ENCODE data around the gene FAM163A.

The FAM163A gene

DNA sequence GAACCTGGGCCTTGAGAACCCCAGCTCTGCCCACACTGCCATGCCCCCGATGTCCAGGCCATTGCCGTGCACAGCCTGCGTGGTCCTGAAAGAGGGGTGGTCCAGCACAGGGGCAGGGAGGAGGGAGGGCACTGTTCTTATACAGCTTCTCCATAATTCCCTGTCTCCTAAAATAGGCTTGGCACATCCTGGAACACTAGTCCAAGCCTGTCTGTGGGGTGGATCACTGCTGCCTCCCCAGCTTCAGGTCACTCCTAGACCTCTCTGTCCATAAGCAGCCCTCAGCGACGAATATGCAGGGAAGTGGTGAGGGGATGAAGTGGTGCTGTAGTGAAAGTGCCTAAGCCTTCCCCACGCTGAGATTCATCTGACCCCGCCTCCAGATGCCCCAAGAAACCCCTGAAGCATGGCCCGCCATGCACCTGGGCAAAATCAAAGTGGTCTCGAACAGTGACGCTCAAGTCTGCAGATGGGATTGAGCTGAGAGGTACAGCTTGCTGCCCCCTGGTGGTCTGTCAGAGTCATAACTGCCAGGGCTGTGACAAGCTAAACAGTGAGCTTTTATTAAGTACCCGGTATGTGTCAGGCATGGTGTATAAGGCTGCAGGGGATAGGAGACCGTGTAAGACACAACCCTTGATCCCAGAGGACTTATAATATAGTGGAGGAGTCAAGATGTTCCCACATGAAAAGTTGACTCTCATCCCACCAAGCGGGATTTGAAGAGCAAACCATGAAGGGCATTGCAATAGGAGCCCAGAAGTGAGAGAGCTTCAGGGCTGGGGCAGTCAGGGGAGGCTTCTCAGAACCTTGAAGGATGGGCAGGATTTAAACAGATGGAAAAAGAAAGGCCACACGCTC is 66.6 kb downstream of the FAM163A start:
- peak; percentile 78 for DNase-seq (ENCODE audit: low read depth, low spot score)
- no peak overlapping the region for H3K4me3 ChIP-seq (ENCODE audit: low read length)

- H3K4me3 ChIP-seq (ENCODE audit: low read length) = no peak overlapping the region
- no peak for DNase-seq (ENCODE audit: low read depth, low spot score)
Observed at GRCh38 chr1:179810367-179810715, 67.2 kb downstream of the FAM163A start.

DNA sequence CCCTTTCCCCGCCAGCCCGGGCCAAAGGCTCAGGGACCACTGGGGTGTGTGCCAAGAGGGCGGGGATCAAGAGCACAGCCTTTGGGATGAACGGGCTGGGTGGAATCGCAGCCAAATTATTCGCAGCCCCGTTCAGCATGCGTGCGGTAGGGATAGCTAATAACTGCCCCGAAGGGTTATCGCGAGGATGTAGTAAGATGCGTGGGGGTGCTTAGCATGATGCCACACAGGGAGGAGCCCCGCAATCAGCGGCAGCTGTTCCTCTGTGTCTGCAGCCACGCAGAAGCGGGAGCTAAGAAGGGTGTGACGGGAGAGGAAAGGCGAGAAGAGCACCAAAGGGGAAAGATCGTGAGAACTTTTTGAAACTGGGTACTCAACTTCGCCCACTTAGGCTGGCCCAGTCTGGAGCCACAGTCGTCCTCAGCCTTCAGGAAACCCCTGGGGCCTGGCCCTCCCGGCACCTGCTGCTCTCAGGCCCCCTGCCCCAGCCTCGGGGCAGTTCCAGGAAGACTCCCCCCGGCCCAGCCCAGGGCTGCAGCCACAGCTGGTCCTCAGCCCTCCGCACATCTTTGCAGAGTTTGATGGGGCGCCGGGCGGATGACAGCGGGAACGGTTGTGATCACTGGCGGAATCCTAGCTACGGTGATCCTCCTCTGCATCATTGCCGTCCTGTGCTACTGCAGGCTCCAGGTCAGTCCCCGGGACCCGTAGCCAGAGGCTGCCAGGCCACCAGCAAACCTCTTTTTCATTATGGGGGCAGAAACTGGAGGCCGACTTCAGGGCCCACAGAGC is 69.6 kb downstream of the FAM163A start:
- no peak overlapping the region for H3K4me3 ChIP-seq (ENCODE audit: low read length)
- no peak for DNase-seq (ENCODE audit: low read depth, low spot score)

DNA sequence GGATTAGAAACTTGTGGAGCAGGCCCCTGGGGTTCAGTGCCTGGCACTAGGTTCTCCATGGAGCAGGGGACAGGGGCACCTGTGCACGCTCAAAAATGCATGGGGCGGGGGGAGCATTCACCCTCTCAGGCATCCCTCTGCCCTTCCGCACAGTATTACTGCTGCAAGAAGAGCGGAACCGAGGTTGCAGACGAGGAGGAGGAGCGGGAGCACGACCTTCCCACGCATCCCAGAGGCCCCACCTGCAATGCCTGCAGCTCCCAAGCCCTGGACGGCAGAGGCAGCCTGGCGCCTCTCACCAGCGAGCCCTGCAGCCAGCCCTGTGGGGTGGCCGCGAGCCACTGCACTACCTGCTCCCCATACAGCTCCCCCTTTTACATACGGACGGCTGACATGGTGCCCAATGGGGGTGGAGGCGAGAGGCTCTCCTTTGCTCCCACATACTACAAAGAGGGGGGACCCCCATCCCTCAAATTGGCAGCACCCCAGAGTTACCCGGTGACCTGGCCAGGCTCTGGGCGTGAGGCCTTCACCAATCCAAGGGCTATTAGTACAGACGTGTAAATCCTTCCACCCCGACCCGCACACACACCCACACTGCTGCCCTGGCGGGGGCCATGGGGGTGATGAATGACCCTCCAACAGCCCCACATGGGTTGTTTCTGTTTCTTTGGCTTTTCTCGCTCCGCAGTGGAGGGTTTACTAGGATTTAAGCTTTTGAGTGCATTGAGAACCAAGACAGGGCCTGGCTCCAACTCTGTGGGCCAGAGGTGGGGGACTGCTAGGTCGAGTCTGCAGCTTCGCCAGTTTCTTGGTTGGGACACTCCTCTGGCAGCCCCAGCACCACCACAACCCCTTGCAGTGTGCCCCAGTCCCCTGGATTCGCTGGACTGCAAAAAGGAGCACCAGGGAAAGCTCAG is 70.8 kb downstream of the FAM163A start:
- no peak for DNase-seq (ENCODE audit: low read depth, low spot score)
- H3K4me3 ChIP-seq (ENCODE audit: low read length) = peak overlapping the region; percentile 57

DNA sequence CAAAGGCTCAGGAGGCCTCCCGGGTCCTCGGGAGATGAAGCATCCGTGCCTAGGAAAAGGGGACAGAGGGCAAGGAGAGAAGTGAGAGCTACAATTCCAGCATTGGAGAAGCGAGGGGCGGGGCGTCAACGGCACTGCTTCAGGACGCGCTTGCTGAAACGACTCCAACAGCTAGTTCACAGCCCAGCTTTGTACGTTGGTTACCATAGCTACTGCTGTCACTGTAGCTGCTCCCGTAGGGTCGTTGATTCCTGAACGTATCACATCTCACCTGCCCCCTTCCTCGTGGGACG is 71.4 kb downstream of the FAM163A start:
- peak overlapping the region; percentile 57 for H3K4me3 ChIP-seq (ENCODE audit: low read length)
- no peak for DNase-seq (ENCODE audit: low read depth, low spot score)

- DNase-seq (ENCODE audit: low read depth, low spot score) = no peak
- no peak overlapping the region for H3K4me3 ChIP-seq (ENCODE audit: low read length)
Observed at GRCh38 chr1:179815641-179816040, 72.5 kb downstream of the FAM163A start.

DNA sequence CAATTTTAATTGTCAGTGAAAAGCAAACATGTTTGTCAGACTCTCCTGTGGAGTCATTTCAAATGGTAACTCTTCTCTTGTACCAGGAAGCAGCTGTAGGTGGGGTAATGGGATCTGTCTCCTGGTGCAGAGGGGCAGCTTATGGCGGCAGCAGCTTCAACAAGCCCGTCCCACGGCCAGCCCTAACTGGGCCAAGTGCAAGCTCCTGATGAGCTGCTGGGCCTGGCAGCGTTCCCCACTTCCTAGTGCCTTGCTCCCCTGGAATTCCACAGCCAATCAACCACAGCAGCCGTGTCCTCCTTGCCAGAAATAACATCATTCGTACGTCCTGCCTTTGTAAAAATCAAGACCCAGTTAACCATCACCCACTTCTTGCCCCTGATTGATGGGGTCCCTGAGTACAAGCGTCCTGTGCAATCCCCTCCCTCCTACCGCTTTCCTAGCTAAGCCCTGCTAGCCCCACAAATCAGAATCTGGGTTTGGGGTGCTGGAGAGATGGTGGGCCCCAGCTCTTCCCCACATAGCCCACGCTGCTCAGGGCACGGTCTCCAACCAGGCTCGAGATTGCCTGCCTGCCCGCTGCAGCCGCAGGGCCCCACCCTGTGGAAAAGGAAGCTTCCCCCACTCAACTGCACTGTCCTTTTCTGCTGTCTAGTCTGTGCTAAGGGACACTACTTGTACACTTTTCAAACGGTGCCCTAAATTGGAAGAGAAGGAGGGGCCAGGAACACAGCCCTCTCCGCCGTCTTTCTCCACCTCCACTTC is 73.3 kb downstream of the FAM163A start:
- H3K4me3 ChIP-seq (ENCODE audit: low read length) = no peak overlapping the region

GRCh38 chr1:179817056-179817455 is 74.0 kb downstream of the FAM163A start:
- no peak overlapping the region for H3K4me3 ChIP-seq (ENCODE audit: low read length)
- no peak for DNase-seq (ENCODE audit: low read depth, low spot score)

More for the DNA sequence above, 73.3 kb downstream of the FAM163A start:
- no peak for DNase-seq (ENCODE audit: low read depth, low spot score)

GRCh38 chr1:179817789-179818188 is 74.7 kb downstream of the FAM163A start:
- no peak for DNase-seq (ENCODE audit: low read depth, low spot score)
- no peak overlapping the region for H3K4me3 ChIP-seq (ENCODE audit: low read length)

DNA sequence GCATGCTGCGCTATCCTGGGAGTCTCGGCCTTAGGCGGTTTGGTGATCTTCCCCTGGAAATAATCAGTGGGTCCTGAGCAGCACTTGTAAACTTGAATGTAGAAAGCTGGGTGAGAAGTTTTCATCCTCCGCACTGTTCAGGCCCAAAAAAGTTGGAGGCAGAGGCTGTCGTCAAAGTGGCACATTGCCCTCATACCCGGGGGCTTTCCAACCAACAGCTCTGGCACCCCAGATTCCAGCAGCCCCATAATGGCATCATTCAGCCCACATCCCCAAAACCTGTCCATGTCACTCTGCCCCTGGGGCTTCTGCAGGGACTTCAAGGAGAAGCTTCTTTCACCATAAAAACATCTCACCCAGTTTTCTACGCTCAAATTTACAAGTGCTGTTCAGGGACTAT is 75.2 kb downstream of the FAM163A start:
- no peak for DNase-seq (ENCODE audit: low read depth, low spot score)
- no peak overlapping the region for H3K4me3 ChIP-seq (ENCODE audit: low read length)

DNA sequence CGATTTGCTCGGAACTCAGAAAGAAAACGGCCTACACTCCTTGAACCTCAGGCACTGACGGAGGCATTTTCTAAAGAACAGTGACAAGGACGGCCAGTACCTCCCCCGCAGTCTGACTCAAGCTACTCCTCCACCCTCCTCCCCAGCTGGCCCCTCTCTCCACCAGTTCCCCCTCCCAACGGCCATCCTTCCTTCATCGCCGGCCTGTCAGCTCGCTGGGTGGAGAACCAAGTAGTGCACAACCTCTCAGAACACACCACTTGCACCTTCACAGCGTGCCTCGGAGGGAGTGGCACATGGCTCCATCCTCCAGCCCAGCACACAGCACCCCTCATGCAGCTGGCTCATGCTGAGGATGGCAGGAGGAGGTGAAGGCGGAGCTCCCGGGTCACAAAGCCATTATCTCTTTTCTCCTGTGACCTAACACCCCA is 75.7 kb downstream of the FAM163A start:
- DNase-seq (ENCODE audit: low read depth, low spot score) = no peak
- no peak overlapping the region for H3K4me3 ChIP-seq (ENCODE audit: low read length)

GRCh38 chr1:179820226-179820970 is 77.3 kb downstream of the FAM163A start:
- H3K4me3 ChIP-seq (ENCODE audit: low read length) = no peak overlapping the region
- DNase-seq (ENCODE audit: low read depth, low spot score) = no peak

DNA sequence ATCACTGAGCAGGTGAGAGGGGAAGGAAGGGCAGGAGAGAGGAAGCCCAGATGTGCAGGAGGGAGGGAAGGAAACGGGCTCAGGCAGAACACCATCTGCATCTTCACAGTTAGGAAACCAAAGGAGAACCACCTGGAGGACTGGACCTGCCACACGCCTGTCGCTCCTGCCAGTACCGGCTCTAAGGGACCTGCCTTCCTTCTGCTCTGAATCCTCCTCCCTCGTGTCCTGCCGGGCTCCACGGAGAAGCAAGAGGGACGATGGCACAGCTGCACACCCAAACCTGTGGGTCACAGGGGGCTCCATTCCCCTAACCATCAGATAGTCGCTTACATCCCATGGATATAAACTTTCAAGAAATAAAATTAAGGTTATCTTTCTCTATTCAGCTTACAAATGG is 78.4 kb downstream of the FAM163A start:
- DNase-seq (ENCODE audit: low read depth, low spot score) = no peak
- H3K4me3 ChIP-seq (ENCODE audit: low read length) = no peak overlapping the region

DNA sequence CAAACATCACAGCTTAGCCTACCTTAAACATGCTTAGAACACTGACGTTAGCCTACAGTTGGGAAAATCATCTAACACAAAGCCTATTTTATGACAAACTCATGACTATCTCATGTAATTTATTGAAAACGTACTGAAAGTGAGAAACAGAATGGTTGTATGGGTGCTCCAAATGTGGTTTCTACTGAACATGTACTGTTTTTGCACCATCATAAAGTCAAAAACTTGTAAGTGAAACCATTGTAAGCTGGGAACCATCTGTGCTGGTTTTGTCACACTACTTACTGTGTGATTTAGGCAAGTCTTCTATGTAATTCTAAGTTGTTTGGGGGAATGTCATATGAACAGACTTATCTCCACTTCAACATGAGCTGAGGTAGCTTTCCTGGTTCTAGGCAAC is 79.0 kb downstream of the FAM163A start:
- DNase-seq (ENCODE audit: low read depth, low spot score) = no peak
- no peak overlapping the region for H3K4me3 ChIP-seq (ENCODE audit: low read length)

DNA sequence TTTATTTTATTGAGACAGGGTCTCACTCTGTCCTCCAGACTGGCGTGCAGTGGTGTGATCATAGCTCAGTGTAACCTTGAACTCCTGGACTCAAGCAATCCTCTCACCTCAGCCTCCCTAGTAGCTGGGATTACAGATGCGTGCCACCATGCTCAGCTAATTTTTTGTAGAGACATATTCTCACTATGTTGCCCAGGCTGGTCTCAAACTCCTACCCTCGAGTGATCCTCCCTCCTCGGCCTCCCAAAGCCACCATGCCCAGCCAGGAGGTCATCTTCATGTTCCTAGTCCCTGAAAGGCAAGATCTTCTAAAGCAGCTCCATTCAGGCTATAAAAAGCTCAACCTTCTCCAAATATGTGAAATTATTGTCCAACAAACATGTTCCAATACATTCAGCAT is 80.6 kb downstream of the FAM163A start:
- H3K4me3 ChIP-seq (ENCODE audit: low read length) = no peak overlapping the region
- DNase-seq (ENCODE audit: low read depth, low spot score) = no peak

GRCh38 chr1:179824265-179824664 is 81.2 kb downstream of the FAM163A start:
- no peak for DNase-seq (ENCODE audit: low read depth, low spot score)
- no peak overlapping the region for H3K4me3 ChIP-seq (ENCODE audit: low read length)

DNA sequence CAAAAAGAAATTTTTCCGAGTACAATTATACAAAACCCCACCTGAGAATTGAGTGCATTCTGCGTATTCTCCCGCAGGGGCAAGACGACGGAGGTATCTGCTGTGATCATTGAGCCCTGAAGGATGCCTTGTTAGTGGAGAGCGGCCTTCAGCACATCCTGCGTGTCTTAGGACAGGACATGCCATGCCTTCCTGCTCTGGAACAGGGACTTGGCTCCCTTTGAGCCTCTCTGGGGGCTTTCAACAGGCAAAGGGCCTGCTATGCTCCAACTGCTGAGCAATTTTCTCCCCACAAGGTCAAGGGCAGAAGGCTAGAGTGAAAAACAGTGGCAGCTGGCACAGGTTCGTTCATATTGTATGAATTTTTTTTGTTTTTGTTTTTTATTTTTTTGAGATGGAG is 82.1 kb downstream of the FAM163A start:
- DNase-seq (ENCODE audit: low read depth, low spot score) = no peak
- H3K4me3 ChIP-seq (ENCODE audit: low read length) = no peak overlapping the region

- H3K4me3 ChIP-seq (ENCODE audit: low read length) = no peak overlapping the region
- no peak for DNase-seq (ENCODE audit: low read depth, low spot score)
Observed at GRCh38 chr1:179825798-179826460, 82.8 kb downstream of the FAM163A start.

Measured in Jurkat, Clone E6-1 (cell line).